Neural cell (in vitro differentiated cells): ENCODE data around the gene VMAC. TPM values are rescaled to one million over a fixed set of nuclear protein-coding genes. Genes with fewer than 3 reads are reported as not detected.

Experiments used
- H2AFZ ChIP-seq: fragments of 200-600, 300-800 bp; sonication (generic), shearing (Covaris generic); 2 replicates; pipeline ENCODE4 v1.6.0; 2014; ENCODE audit warnings: low read depth, mild to moderate bottlenecking, antibody characterized with exemption, low read length, moderate library complexity
- H3F3A ChIP-seq: fragments of 200-600 bp; shearing (Covaris generic); 2 replicates; pipeline ENCODE4 v1.6.1; 2016; ENCODE audit warnings: mild to moderate bottlenecking, moderate library complexity, mixed read lengths, antibody characterized with exemption, low read length; ENCODE audit not compliant: insufficient read depth, poor library complexity, severe bottlenecking
- H3K27ac ChIP-seq: fragments of 200-600, 300-800 bp; sonication (generic), shearing (Covaris generic); 2 replicates; pipeline ENCODE4 v1.5.1; 2014; ENCODE audit warnings: mild to moderate bottlenecking, low read length, moderate library complexity
- H3K27me3 ChIP-seq: fragments of 300-800, 200-600 bp; sonication (generic), shearing (Covaris generic); 2 replicates; pipeline ENCODE4 v1.6.0; 2014; ENCODE audit warnings: mild to moderate bottlenecking, low read depth, low read length, moderate library complexity; ENCODE audit not compliant: insufficient read depth
- H3K36me3 ChIP-seq: fragments of 300-800, 200-600 bp; sonication (generic), shearing (Covaris generic); 2 replicates; pipeline ENCODE4 v1.5.1; 2014; ENCODE audit warnings: mild to moderate bottlenecking, antibody characterized with exemption, low read length, moderate library complexity; ENCODE audit not compliant: insufficient read depth
- H3K4me2 ChIP-seq: fragments of 300-800, 200-600 bp; sonication (generic), shearing (Covaris generic); 2 replicates; pipeline ENCODE4 v1.6.0; 2014; ENCODE audit warnings: mild to moderate bottlenecking, low read length
- H3K4me3 ChIP-seq: fragments of 300-800, 200-600 bp; sonication (generic), shearing (Covaris generic); 2 replicates; pipeline ENCODE4 v1.5.1; 2014; ENCODE audit warnings: mild to moderate bottlenecking, low read length, moderate library complexity
- H3K79me2 ChIP-seq: fragments of 200-600 bp; shearing (Covaris generic); replicated peaks from 2 replicates; pipeline ENCODE4 v1.6.0; 2014; ENCODE audit warnings: mild to moderate bottlenecking, low read length, moderate library complexity; ENCODE audit not compliant: insufficient read depth
- H3K9ac ChIP-seq: fragments of 300-800, 200-600 bp; sonication (generic), shearing (Covaris generic); 2 replicates; pipeline ENCODE4 v1.6.1; 2016; ENCODE audit warnings: mild to moderate bottlenecking, low read length, mixed read lengths
- H3K9me2 ChIP-seq: fragments of 200-600 bp; shearing (Covaris generic); 2 replicates; pipeline ENCODE4 v1.6.1; 2016; ENCODE audit warnings: mild to moderate bottlenecking, low read length, mixed read lengths; ENCODE audit not compliant: insufficient read depth
- H3K9me3 ChIP-seq: fragments of 200-600, 300-800 bp; sonication (generic), shearing (Covaris generic); 2 replicates; pipeline ENCODE4 v1.6.1; 2016; ENCODE audit warnings: mild to moderate bottlenecking, mixed run types, low read length, moderate library complexity, mixed read lengths
- H4K20me1 ChIP-seq: fragments of 200-600 bp; shearing (Covaris generic); 2 replicates; pipeline ENCODE4 v1.6.1; 2016; ENCODE audit warnings: mild to moderate bottlenecking, mixed run types; ENCODE audit not compliant: insufficient read depth
- CTCF ChIP-seq: fragments of 450-650 bp; IDR thresholded peaks from 2 replicates; pipeline ENCODE4 v1.5.1; 2014; ENCODE audit warnings: antibody characterized with exemption, mild to moderate bottlenecking, moderate library complexity; ENCODE audit not compliant: poor library complexity, severe bottlenecking
- EP300 ChIP-seq: fragments of 450-650 bp; conservative IDR thresholded peaks from 2 replicates; pipeline ENCODE4 v1.6.1; 2014; ENCODE audit warnings: antibody characterized with exemption, mild to moderate bottlenecking, moderate library complexity; ENCODE audit not compliant: poor library complexity, severe bottlenecking
- EZH2 ChIP-seq: fragments of 200-600, 300-800 bp; shearing (Covaris generic), sonication (generic); IDR thresholded peaks from 2 replicates; pipeline ENCODE4 v1.6.1; 2014; ENCODE audit warnings: antibody characterized with exemption, low read length, borderline replicate concordance, mild to moderate bottlenecking; ENCODE audit not compliant: insufficient read depth, poor library complexity, severe bottlenecking
- MXI1 ChIP-seq: fragments of 450-650 bp; conservative IDR thresholded peaks from 2 replicates; pipeline ENCODE4 v1.6.1; 2014; ENCODE audit warnings: antibody characterized with exemption, mild to moderate bottlenecking; ENCODE audit not compliant: poor library complexity, severe bottlenecking
- POLR2AphosphoS5 ChIP-seq: IDR thresholded peaks from 2 replicates; pipeline ENCODE4 v1.6.1; 2012
- RAD21 ChIP-seq: fragments of 450-650 bp; conservative IDR thresholded peaks from 2 replicates; pipeline ENCODE4 v1.6.1; 2014; ENCODE audit warnings: antibody characterized with exemption, mild to moderate bottlenecking, moderate library complexity
- REST ChIP-seq: IDR thresholded peaks from 2 replicates; pipeline ENCODE4 v1.6.1; 2012; ENCODE audit warnings: borderline replicate concordance
- SMC3 ChIP-seq: fragments of 450-650 bp; conservative IDR thresholded peaks from 2 replicates; pipeline ENCODE4 v1.6.1; 2014; ENCODE audit warnings: antibody characterized with exemption, mild to moderate bottlenecking, moderate library complexity; ENCODE audit not compliant: poor library complexity
- TAF1 ChIP-seq: IDR thresholded peaks from 2 replicates; pipeline ENCODE4 v1.6.1; 2012; ENCODE audit warnings: low read depth
- polyA plus RNA-seq: library from polyadenylated mRNA; depleted of rRNA; stranded (reverse); fragments of >200 nt; gene quantifications from 2 replicates; pipeline ENCODE4 v1.2.3, GENCODE V29; 2014

Gene VMAC
- polyA plus RNA-seq, 1 donor from 2014 or later: 6.0 TPM

- Histone ChIP-seq H4K20me1 (no peaks in the 10 kb centered on the region), H3K9ac (no peak overlapping the region), H3K4me3 (no peak overlapping the region), H3K9me3 (no peaks in the 10 kb centered on the region), H2AFZ (no peak overlapping the region), H3K27ac (no peak overlapping the region), H3K27me3 (no peaks in the 10 kb centered on the region), H3K36me3 (no peaks in the 10 kb centered on the region), H3K4me2 (no peak overlapping the region), H3K9me2 (no peaks in the 10 kb centered on the region), H3K79me2 (peaks cover 11% of the 10 kb centered on the region), H3F3A (no peaks in the 10 kb centered on the region)
- TF ChIP-seq MXI1 (no peak), SMC3 (no peak), CTCF (no peak), EP300 (no peak), TAF1 (no peak), EZH2 (no peak)
Observed at GRCh38 chr19:5897189-5897969, 7.3 kb upstream of the VMAC start.

GRCh38 chr19:5899728-5900526, 4.7 kb upstream of the VMAC start:
- Histone ChIP-seq H3K27ac (no peak overlapping the region), H3K9ac (no peak overlapping the region), H3K79me2 (peaks cover 22% of the 10 kb centered on the region)

More at GRCh38 chr19:5899728-5900526, 4.7 kb upstream of the VMAC start:
- Histone ChIP-seq H3K36me3 (no peaks in the 10 kb centered on the region), H2AFZ (no peak overlapping the region), H3K9me2 (no peaks in the 10 kb centered on the region), H3K4me3 (no peak overlapping the region), H3K4me2 (no peak overlapping the region), H3F3A (no peaks in the 10 kb centered on the region), H3K9me3 (no peaks in the 10 kb centered on the region), H4K20me1 (no peaks in the 10 kb centered on the region), H3K27me3 (no peaks in the 10 kb centered on the region)
- TF ChIP-seq POLR2AphosphoS5 (no peak), EP300 (no peak), EZH2 (no peak), MXI1 (no peak), SMC3 (no peak), TAF1 (no peak), REST (no peak), CTCF (no peak), RAD21 (no peak)
